HG03469 (cell line): ENCODE measurements around the gene NDUFA3.
"Not testable (repeated sequence)": the region's sequence is repeated elsewhere in the genome, so short reads cannot be mapped to it uniquely, and the experiment has no call there.

ENCODE experiments used
- ATAC-seq: cut with Tn5 transposase; IDR thresholded peaks from one replicate; pipeline ENCODE4 v1.9.1; 2021; ENCODE audit warnings: mild to moderate bottlenecking, moderate library complexity, moderate number of reproducible peaks; ENCODE audit not compliant: unreplicated experiment

The NDUFA3 gene

DNA sequence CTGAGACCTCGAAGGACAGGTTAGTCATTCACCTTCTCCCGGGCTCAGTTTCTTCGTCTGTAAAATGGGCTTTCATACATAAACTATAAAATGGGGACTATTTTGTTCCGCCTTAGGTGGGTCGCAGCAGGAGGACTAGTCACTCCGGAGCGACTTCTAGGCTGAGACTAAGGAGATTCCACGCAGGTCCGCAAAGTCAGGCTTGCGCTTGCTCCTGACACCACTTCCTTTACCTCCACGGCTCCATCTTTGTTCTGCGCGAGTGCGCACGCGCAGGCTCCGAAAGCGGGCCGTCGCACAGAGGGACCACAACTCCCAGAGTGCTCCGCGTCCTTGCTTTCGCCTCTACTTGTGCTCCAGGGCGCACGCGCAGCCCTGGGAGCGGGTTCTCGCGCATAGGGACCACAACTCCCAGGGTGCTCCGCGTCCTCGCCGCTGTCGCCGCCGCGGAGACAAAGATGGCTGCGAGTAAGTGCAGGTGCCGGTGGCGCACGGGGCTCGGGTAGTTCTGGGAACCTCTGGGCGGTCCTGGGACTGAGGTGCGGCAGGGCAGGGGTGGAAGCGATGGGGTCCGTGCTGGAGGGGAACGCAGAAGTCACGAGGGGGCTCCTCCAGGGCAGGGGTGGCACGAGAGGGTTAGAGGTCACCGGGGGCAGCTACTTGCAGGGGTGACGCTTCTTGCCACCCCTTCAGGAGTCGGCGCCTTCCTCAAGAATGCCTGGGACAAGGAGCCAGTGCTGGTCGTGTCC lies at the start of gene NDUFA3:
Gene NDUFA3 (plus strand): TSS at position 435 of the 749 bp plus-strand sequence. CDS start 24 bp downstream, at position 459.
- peak; percentile 94 for ATAC-seq

DNA sequence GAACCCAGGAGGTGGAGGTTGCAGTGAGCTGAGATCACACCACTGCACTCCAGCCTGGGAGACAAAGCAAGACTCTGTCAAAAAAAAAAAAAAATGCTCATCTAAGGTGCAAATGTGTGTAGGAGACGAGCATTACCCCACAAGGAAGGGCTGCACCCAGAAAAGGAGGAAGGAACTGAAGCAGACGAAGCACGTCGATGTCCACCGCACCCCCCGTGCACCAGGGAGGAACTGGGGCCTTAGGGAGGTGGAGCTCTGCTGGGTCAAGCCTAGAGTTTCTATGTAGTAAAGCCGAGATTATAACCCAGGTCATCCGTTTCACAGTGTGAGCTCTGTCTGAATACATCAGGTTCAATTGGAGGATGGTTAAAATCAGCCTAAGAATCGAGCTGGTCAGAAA lies 40.0 kb upstream of the NDUFA3 start:
- no peak for ATAC-seq

DNA sequence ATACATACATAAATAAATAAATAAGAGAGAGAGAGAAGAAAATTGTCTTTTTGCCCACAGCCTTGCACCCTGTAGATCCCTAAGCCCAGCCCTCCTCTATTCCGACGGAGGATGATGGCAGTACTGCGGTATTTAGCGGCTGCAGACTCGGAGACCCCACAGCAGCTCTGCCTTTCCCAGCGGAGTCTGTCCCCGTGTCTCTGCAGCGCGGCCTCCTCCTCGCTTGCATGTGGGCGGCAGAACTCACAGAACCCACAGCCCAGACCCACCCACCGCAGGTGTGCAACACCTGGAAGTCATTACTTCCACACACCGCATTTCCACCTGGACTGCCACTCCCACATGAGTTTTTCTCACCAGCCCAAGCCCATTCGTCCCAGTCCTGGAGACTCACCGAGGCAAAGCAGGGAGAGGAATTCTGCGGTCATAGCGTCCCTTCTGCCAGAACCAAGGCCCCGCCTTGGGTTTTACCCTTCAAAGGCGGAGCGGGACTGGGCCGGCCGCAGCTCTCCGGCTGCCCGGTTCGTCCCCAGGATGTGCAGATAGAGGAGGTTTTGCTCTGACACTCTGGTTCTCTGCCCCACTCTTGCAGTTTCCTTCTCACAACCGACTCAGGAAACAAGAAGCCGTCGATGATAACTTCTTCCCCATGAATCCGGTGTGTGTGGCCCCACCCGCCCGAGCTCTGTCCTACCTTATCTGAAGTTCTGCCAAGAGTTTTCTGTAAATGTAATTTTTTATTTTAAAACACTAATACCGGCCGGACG lies 39.1 kb upstream of the NDUFA3 start, which contains the start of gene VSTM1:
Gene VSTM1 (minus strand): TSS at position 548 of the 767 bp plus-strand sequence. CDS start 120 bp downstream, at position 428.
- ATAC-seq = no peak

DNA sequence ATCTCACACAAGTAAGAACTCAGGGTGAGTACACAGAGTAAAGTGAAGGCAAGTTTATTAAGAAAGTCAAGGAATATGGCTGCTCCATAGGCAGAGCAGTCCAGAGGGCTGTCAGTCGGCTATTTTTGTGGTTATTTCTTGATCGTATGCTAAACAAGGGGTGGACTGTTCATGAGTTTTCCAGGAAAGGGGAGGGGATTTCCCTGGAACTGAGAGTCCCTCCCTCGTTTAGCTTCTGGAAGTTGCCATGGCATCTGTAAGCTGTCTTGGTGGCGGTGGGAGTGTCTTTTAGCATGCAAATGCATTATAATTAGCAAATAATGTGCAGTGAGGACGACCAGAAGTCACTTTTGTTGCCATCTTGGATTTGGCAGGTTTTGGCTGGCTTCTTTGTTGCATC lies 33.2 kb upstream of the NDUFA3 start:
- no peak for ATAC-seq

DNA sequence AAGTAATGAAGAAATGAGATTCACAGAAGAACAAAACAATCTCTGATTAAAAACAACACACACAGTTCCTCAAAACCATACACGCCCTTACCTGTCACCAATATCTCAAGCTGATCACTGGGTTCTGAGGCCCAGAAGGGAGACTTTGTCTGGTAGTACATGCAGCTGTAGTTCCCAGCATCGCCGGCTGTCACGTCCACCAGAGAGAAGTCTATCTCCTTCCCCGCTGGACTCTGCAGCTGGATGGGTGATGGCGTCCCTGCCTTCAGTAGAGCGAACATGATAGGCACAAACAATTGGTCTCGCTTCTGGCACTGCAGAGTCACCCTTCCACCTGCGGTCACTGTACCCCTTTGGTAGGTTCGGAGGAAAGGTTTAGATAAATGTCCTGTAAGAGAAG lies 28.8 kb upstream of the NDUFA3 start:
- ATAC-seq = no peak

DNA sequence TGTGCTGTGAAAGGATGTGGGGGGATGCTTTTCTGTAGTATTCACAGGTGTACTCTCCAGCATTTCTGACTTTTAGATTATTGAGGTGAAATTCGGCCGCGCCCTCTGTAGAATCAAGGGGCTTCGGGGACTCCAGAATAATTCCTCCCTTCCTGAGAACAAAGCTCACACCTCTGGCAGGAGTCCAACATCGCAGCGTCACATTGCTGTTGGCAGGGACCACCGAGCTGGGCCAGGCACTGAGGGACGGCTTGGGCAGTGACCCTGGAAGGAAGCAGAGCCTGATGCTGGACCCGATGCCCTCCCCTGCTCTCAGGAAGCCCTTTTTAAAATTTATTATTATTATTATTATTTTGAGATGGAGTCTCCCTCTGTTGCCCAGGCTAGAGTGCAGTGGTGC lies 27.8 kb upstream of the NDUFA3 start:
- ATAC-seq = no peak

DNA sequence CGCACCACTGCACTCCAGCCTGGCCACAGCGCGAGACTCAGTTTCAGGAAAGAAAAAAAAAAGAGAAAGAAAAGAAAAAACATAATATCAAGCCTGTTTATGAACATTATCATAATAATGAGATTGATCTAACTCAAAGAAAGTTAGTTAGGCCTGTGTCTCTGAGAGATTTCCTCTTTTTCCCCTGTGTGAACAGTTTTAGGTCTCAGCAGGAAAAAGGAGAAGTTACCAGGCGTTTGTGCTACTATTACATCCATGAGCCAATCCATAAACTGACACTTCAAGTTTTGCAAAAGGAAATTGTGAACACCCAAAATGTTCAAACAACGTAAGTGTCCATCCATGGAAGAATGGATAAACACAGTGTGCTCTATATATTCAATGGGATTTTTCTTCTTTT lies 25.3 kb upstream of the NDUFA3 start:
- ATAC-seq = no peak

DNA sequence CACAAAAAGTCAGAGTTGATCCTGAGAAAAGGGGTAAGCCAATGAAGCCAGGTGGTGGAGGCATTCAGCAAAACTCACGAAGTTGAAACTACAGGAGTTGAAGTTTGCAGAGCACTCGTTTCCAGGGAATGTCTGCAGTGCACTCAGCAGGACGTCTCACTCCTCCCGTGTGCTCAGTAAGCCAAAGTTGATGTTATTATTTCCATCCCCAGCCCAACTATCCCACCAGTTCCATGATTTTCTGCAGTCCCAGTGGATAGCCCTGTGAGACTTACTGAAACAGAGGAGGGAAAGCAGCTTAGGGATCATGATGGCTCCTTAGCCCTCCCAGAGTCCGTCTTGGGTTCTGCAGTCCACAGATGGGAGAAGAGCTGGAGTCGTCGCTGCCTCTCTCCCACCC lies 21.6 kb upstream of the NDUFA3 start, which contains the start of gene TARM1:
Gene TARM1 (minus strand): TSS at position 334 of the 400 bp plus-strand sequence. CDS start 25 bp downstream, at position 309.
- ATAC-seq = no peak

DNA sequence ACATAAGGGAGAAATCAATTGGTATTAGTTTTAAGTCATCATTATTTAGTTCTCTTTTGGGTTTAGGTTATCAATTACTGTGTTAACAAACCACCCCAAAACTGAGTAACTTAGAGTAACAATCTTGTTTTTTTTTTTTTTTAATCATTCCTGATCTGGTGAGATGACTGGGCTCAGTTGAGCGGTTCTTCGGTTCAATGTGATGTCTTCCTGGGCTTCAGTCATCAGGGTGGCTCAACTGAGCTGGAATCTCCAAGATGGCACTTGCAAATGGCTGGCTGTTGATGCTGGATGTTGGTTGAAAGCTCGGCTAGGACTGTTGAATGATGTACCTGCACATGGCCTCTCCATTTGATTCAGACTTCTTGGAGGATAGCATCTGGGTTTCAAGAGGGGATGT lies 18.2 kb upstream of the NDUFA3 start:
- no peak for ATAC-seq

DNA sequence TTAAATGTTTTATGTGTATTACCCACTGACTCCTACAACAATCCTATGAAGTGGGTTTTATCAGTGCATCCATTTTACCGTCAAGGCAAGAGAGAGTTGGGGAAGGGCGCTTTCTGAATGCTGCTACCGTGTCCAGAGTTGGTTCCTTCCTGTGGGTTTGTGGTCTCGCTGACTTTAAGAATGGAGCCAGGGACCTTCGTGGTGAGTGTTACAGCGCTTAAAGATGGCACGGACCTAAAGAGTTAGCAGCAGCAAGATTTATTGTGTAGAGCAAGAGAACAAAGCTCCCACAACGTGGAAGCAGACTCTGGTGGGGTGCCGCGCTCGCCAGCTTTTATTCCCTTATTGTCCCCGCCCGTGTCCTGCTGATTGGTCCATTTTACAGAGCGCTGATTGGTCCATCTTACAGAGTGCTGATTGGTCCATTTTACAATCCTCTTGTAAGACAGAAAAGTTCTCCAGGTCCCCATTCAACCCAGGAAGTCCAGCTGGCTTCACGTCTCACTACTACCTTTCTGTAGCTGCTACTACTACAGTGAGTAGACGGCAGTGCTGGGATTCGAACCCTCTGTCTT lies 8.1 kb upstream of the NDUFA3 start:
- no peak for ATAC-seq

DNA sequence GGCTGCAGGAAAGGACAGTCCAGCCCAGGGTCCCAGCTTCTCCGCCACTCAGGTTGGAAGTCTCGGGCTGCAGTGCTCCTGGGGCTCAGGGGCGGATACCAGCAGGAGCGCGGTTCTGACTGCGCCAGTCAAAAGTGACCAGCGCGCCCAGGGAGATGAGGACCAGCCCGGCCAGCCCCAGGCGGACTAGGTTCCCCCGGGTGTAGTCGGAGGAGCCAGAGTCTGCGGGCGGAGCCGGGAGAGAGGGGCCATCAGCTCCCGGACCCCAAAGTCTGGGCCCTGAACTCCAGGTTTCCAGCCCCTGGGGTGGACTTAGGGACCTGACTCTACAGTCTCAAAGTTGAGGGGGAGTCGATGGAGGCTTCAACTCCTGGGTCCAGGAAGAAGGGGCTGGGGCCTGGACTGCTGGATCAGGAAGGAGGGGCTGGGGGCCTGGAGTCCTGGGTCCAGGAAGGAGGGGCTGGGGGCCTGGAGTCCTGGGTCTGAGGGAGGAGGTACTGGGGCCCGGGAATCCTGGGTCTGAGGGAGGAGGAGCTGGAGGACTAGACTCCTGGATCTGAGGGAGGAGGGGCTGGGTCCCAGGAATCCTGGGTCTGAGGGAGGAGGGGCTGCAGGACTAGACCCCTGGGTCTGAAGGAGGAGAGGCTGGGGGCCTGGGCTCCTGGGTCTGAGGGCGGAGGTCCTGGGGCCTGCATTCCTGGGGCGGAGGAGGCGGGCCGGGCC lies 7.4 kb upstream of the NDUFA3 start:
- no peak for ATAC-seq

DNA sequence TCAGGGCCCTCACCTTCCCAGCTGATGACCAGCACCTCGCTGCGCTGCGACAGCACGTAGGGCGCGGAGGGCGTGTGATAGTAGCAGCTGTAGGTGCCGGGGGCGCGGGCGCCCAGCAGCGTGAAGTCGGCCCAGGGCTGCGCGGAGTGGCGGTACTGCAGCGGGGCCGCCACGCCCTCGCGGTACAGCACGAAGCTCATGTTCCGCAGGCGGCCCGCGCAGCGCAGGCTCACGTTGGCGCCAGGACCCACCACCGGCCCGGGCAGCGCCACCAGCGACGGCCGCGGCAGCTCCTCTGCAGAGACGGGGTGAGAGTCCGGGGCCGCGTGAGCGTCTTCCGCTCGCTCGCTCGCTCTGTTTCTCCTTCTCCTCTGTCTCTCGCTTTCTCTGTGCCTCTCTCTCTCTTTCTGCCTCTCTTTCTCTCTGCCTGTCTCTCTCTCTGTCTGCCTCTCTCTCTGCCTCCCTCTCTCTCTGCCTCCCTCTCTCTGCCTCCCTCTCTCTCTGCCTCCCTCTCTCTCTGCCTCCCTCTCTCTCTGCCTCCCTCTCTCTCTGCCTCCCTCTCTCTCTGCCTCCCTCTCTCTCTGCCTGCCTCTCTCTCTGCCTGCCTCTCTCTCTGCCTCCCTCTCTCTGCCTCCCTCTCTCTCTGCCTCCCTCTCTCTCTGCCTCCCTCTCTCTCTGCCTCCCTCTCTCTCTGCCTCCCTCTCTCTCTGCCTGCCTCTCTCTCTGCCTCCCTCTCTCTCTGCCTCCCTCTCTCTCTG lies 6.6 kb upstream of the NDUFA3 start:
- ATAC-seq = not testable (repeated sequence)

DNA sequence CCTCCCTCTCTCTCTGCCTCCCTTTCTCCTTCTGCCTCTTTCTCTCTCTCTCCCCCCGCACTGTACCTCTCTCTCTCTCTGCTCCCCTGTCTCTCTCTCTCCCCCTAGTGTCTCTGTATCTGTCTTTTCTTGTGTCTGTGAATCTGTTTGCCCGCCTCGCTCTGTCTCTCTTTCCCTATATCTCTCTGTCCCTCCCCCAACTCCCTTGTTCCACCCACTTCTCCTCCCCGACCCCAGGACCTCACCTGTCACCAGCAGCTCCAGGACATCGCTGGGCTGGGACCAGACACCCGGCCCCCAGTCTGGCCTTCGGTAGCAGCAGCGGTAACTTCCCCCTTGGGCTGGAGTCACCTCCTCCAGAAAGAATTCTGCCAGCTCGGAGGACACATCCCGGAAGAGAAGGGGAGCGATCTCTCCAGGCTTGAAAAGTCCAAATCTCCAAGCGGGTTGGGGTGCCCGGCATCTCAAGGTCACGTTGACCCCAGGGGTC lies 6.0 kb upstream of the NDUFA3 start:
- ATAC-seq = no peak

DNA sequence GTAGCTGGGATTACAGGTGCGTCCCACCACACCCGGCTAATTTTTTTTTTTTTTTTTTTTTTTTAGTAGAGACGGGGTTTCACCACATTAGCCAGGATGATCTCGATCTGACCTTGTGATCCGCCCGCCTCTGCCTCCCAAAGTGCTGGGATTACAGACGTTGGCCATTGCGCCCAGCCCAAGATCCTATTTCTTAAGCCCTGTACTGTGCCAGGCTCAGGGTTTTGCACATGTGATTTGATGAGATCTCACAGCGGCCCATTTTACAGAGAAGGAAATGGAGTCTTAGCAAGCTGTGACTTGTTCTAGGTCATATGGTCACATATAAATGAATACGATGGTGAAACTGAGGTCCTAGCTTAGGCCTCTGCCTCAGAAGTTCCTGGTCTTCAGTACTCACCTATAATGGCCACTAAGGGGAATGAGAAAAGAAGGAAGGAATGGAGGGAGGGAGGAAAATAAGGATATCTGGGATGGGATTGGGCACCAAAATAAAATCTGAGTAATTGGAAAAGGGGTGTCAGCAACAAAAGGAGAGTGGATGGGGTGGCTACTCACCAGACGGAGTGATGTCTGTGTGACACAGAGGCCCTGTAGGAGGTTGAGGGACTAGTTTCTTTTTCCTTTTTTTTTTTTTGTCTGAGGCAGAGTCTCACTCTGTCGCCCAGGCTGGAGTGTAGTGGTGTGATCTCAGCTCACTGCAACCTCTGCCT lies 3.3 kb upstream of the NDUFA3 start:
- ATAC-seq = no peak

DNA sequence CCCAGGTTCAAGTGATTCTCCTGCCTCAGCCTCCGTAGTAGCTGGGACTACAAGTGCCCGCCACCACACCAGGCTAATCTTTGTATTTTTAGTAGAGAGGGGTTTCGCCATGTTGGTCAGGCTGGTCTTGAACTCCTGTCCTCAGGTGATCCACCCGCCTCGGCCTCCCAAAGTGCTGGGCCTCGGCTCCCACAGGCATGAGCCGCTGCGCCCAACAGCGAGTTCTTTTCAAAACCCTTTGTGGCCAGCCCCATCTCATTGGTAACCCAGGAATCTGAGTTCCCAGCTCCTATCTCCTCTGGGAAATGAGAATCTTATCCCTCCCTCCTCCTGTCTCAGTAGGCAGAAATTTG lies 2.8 kb upstream of the NDUFA3 start:
- not testable (repeated sequence) for ATAC-seq

DNA sequence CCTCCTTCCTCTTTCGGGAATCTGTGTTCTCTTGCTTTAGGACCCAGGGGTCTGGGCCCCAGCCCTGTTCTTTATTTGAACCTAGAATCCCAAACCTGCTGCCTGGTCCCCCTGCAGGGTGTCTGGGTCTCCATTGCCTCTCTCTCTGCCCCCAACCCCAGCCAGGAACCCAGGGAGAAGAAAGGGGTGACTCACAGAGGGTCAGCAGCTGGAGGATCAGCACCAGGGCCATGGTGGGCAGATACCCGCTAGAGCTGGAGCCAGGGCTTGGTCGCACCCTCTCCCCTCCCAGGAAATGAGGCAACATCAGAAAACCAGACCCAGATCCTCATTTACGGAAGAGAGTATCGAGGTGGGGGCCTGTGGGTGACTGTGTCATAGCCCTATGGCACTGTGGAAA lies 2.1 kb upstream of the NDUFA3 start, which contains the start of gene OSCAR:
Gene OSCAR (minus strand): TSS at position 243 of the 400 bp plus-strand sequence. CDS start 11 bp downstream, at position 232.
- ATAC-seq = no peak

DNA sequence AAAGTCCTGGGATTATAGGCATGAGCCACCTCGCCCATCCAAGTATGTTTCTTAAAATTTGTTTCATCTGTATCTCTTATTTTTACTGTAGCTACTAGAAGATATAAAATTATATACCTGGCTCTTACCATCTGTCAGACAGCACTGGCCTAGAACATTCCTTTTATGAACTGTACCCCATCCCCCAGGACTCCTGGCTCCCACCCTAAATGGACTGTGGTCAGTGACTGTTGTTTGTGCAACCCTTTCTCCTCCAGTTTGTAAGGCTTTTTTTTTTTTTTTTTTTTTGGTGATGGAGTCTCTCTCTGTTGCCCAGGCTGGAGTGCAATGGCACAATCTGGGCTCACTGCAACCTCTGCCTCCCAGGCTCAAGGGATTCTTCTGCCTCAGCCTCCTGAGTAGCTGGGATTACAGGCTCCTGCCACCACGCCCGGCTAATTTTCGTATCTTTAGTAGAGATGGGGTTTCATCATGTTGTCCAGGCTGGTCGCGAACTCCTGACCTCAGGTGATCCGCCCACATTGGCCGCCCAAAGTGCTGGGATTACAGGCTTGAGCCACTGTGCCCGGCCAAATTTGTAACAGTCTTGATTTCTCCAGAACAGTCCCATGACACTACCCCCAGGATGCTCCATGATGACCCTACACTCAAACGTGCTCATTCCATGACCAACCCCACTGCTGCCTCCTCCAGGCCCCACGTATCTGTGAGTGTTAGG lies 2.5 kb downstream of the NDUFA3 start:
- ATAC-seq = no peak

DNA sequence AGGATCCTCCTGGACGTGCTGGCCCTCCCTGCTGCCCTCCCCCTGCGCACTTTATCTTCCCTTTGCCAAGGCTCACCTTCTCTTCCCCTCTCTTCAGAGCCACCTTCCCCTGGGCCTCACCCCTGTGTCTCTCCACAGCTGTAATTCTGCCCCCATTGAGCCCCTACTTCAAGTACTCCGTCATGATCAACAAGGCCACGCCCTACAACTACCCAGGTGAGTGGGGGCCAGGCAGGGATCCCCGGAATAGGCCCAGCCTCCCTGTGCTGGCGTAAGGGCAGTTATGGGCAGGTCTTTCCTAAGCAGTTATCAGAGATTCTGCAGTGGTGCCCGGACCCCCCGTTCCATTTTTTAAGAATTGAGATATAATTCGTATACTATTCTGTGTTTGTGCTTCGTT lies 3.1 kb downstream of the NDUFA3 start:
- ATAC-seq = no peak

DNA sequence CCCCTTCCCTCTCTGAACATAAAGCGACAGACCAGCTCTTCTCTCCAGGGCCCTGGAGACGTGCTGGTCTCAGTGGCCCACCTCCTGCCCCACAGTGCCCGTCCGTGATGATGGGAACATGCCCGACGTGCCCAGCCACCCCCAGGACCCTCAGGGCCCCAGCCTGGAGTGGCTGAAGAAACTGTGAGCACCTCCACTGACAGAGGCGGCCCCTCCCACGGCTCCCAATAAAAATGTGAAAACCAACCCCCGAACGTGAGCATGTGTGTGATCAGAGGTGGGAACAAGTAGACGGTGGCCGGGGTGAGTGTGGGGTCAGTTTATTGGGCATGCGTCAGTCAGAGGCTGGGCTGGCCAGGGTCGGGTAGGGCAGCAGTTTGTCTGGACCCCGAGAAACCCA lies 4.1 kb downstream of the NDUFA3 start:
- no peak for ATAC-seq
